SK-N-SH (cell line): ENCODE measurements around the gene HAGHL. TPM values are rescaled to one million over a fixed set of nuclear protein-coding genes. Genes with fewer than 3 reads are reported as not detected.

ENCODE experiments used
- CTCF ChIA-PET: fragments of 300-600, 350-600 bp; formaldehyde crosslinking; extraction: SDS; loops from one replicate; lab custom pipeline; 2021; lab: Yijun Ruan, JAX
- POLR2A ChIA-PET: fragments of 350-600 bp; sonication (Branson Sonifier 250); formaldehyde crosslinking; extraction: SDS; loops from one replicate; lab custom pipeline; 2020; ENCODE audit warnings: antibody characterized with exemption, inconsistent platforms; lab: Yijun Ruan, JAX
- DNase-seq: peaks from one replicate; pipeline ENCODE4 v3.0.0; 2012
- H2AFZ ChIP-seq: fragments of 200-600 bp; sonication (generic); 2 replicates; pipeline ENCODE4 v1.8.1; 2016; ENCODE audit warnings: antibody characterized with exemption, mild to moderate bottlenecking, low read depth
- H3F3A ChIP-seq: fragments of 200-600 bp; sonication (generic); replicated peaks from 2 replicates; pipeline ENCODE3; 2016; ENCODE audit warnings: antibody characterized with exemption, mild to moderate bottlenecking; ENCODE audit not compliant: insufficient read depth
- H3K27ac ChIP-seq, 2 experiments: fragments of 200-500 bp in 1 of 2; fragments of 200-600 bp in 1 of 2; sonication (Bioruptor generic) in 1 of 2; sonication (generic), shearing (Covaris generic) in 1 of 2; 2 replicates each; pipeline versions ENCODE4 v1.5.1 to v1.6.1; 2014 to 2016; ENCODE audit warnings: low read depth in 2 of 2, inconsistent platforms in 1 of 2, low read length in 1 of 2, mild to moderate bottlenecking in 1 of 2, mixed read lengths in 1 of 2
- H3K27me3 ChIP-seq: fragments of 200-600 bp; sonication (generic), shearing (Covaris generic); 2 replicates; pipeline ENCODE4 v1.6.1; 2016; ENCODE audit warnings: mixed run types; ENCODE audit not compliant: insufficient read depth
- H3K36me3 ChIP-seq, 2 experiments: fragments of 200-500 bp in 1 of 2; fragments of 200-600 bp in 1 of 2; sonication (Bioruptor generic) in 1 of 2; sonication (generic) in 1 of 2; replicated peaks in 1 of 2; 2 replicates each; pipeline versions ENCODE3 to v1.5.1; 2014 to 2016; ENCODE audit warnings: low read length in 1 of 2, mild to moderate bottlenecking in 1 of 2; ENCODE audit not compliant: insufficient read depth in 2 of 2, control insufficient read depth in 1 of 2
- H3K4me1 ChIP-seq, 2 experiments: fragments of 200-500 bp in 1 of 2; fragments of 200-600 bp in 1 of 2; sonication (Bioruptor generic) in 1 of 2; sonication (generic), shearing (Covaris generic) in 1 of 2; 2 replicates each; pipeline versions ENCODE4 v1.5.1 to v1.6.1; 2014 to 2016; ENCODE audit warnings: low read depth in 1 of 2, low read length in 1 of 2, mixed run types in 1 of 2; ENCODE audit not compliant: insufficient read depth in 2 of 2, control insufficient read depth in 1 of 2
- H3K4me2 ChIP-seq: fragments of 200-600 bp; sonication (generic), shearing (Covaris generic); 2 replicates; pipeline ENCODE4 v1.6.1; 2017; ENCODE audit warnings: mixed run types
- H3K4me3 ChIP-seq, 2 experiments: fragments of 200-500 bp in 1 of 2; fragments of 200-600 bp in 1 of 2; sonication (Bioruptor generic) in 1 of 2; sonication (generic), shearing (Covaris generic) in 1 of 2; 2 replicates each; pipeline versions ENCODE4 v1.5.1 to v1.8.1; 2014 to 2016; ENCODE audit warnings: low read depth in 2 of 2, inconsistent platforms in 1 of 2, low read length in 1 of 2, mild to moderate bottlenecking in 1 of 2, mixed read lengths in 1 of 2, moderate library complexity in 1 of 2
- H3K79me2 ChIP-seq: fragments of 200-600 bp; sonication (generic); 2 replicates; pipeline ENCODE4 v1.8.1; 2017; ENCODE audit warnings: mild to moderate bottlenecking; ENCODE audit not compliant: insufficient read depth
- H3K9ac ChIP-seq: fragments of 200-600 bp; sonication (generic); 2 replicates; pipeline ENCODE4 v1.6.1; 2017; ENCODE audit warnings: mixed run types
- H3K9me2 ChIP-seq: fragments of 200-600 bp; sonication (generic); 2 replicates; pipeline ENCODE4 v1.6.1; 2017; ENCODE audit warnings: mixed run types
- H3K9me3 ChIP-seq: fragments of 200-600 bp; sonication (generic); 2 replicates; pipeline ENCODE4 v1.6.1; 2017; ENCODE audit warnings: mixed run types, mild to moderate bottlenecking, moderate library complexity
- H4K20me1 ChIP-seq: fragments of 200-600 bp; sonication (generic); 2 replicates; pipeline ENCODE4 v1.6.1; 2017; ENCODE audit warnings: mild to moderate bottlenecking, mixed run types; ENCODE audit not compliant: insufficient read depth
- EP300 ChIP-seq, 2 experiments: IDR thresholded peaks; 2 replicates each; pipeline versions ENCODE4 v1.4.0 to v1.6.1; 2012; ENCODE audit warnings: borderline replicate concordance in 1 of 2, low read depth in 1 of 2, low read length in 1 of 2
- FOSL2 ChIP-seq: IDR thresholded peaks from 2 replicates; pipeline ENCODE4 v1.4.0; 2012; ENCODE audit warnings: low read depth, mild to moderate bottlenecking, moderate library complexity, borderline replicate concordance
- FOXM1 ChIP-seq: IDR thresholded peaks from 2 replicates; pipeline ENCODE4 v1.4.0; 2012; ENCODE audit warnings: low read depth, mild to moderate bottlenecking
- GABPA ChIP-seq: IDR thresholded peaks from 2 replicates; pipeline ENCODE4 v1.4.0; 2012; ENCODE audit warnings: low read depth, mild to moderate bottlenecking
- GATA2 ChIP-seq: sonication (generic); formaldehyde crosslinking; IDR thresholded peaks from 2 replicates; pipeline ENCODE4 v1.5.0; 2020; ENCODE audit warnings: mild to moderate bottlenecking, missing genetic modification reagents
- IRF3 ChIP-seq: fragments of 150-350 bp; IDR thresholded peaks from 2 replicates; pipeline ENCODE4 v1.6.1; 2016; ENCODE audit warnings: mild to moderate bottlenecking, low read depth, low read length
- NFIC ChIP-seq: IDR thresholded peaks from 2 replicates; pipeline ENCODE4 v1.4.0; 2012; ENCODE audit warnings: borderline replicate concordance
- NRF1 ChIP-seq: IDR thresholded peaks from 2 replicates; pipeline ENCODE4 v1.6.1; 2012; ENCODE audit warnings: low read depth, mild to moderate bottlenecking, low read length
- PBX3 ChIP-seq: IDR thresholded peaks from 2 replicates; pipeline ENCODE4; 2012
- RCOR1 ChIP-seq: fragments of 150-350 bp; IDR thresholded peaks from 2 replicates; pipeline ENCODE4 v1.6.1; 2017; ENCODE audit warnings: antibody characterized with exemption, low read length
- RFX5 ChIP-seq: IDR thresholded peaks from 2 replicates; pipeline ENCODE4 v1.6.1; 2012; ENCODE audit warnings: mild to moderate bottlenecking, improper control_type of control experiment, low read length
- TAF1 ChIP-seq: IDR thresholded peaks from 2 replicates; pipeline ENCODE4 v1.6.1; 2012; ENCODE audit warnings: low read depth, mild to moderate bottlenecking, low read length, moderate library complexity, borderline replicate concordance
- TCF12 ChIP-seq: IDR thresholded peaks from 2 replicates; pipeline ENCODE4 v1.4.0; 2012
- TEAD4 ChIP-seq: IDR thresholded peaks from 2 replicates; pipeline ENCODE4 v1.4.0; 2012; ENCODE audit warnings: mild to moderate bottlenecking, borderline replicate concordance; ENCODE audit not compliant: insufficient read depth
- USF1 ChIP-seq: IDR thresholded peaks from 2 replicates; pipeline ENCODE4 v1.4.0; 2012; ENCODE audit warnings: low read depth, borderline replicate concordance
- ZBTB33 ChIP-seq: IDR thresholded peaks from 2 replicates; pipeline ENCODE4 v1.4.0; 2012; ENCODE audit warnings: low read depth, borderline replicate concordance
- WGBS: methylation state at CpG from one replicate; pipeline ENCODE4 v1.1.6; 2017; ENCODE audit warnings: low lambda C conversion rate; 5-methylcytosine and 5-hydroxymethylcytosine counted together
- polyA plus RNA-seq, 3 experiments: library from polyadenylated mRNA; depleted of rRNA; stranded (reverse); fragments of >200 nt; gene quantifications; 2 replicates each; pipeline ENCODE4 v1.2.3, GENCODE V29; 2012

Gene HAGHL
- polyA plus RNA-seq, 1 of the 3 experiments (the other 2 are of a cell fraction), result 65.5 TPM

- ChIA-PET POLR2A (interaction anchor here (0.8 to 1.4 kb wide), 3 partner anchors 11 to 17 kb away, joined by 3 to 4 read pairs (median 3); no protein-coding TSS in a partner anchor), CTCF (interaction anchor here (1.3 to 22.4 kb wide), 5 partner anchors 5 to 62 kb away, joined by 7 to 358 read pairs (median 35); partner anchors contain the start of genes ANTKMT, CCDC78, CIAO3 and FBXL16)
Observed at GRCh38 chr16:723695-724094, 3.2 kb upstream of the HAGHL start.

More at GRCh38 chr16:723695-724094, 3.2 kb upstream of the HAGHL start:
- Histone ChIP-seq H3K9ac (no peak overlapping the region), H3K36me3 (peaks cover 0 to 2% of the 10 kb centered on the region in 2 experiments), H3K9me2 (no peaks in the 10 kb centered on the region), H4K20me1 (0 out of 2 replicates have a peak, but pooled peaks cover 14% of the 10 kb centered on the region), H2AFZ (no peak overlapping the region), H3K4me1 (peaks cover 8 to 37% of the 10 kb centered on the region in 2 experiments; a peak in 3 of 4 replicates), H3F3A (peaks cover 31% of the 10 kb centered on the region), H3K27me3 (no peaks in the 10 kb centered on the region), H3K4me3 (no peak overlapping the region), H3K79me2 (no peaks in the 10 kb centered on the region; the same call in 1 of the 2 replicates), H3K4me2 (no peak overlapping the region), H3K9me3 (no peaks in the 10 kb centered on the region), H3K27ac (no peak overlapping the region)
- 60% methylated on average over 1 of the region's 9 CpGs for WGBS
- no peak for DNase-seq
- TF ChIP-seq GATA2 (no peak), ZBTB33 (no peak), FOSL2 (no peak), NRF1 (no peak), TCF12 (no peak), GABPA (no peak), TEAD4 (no peak), USF1 (no peak), FOXM1 (no peak), PBX3 (no peak), RCOR1 (no peak), TAF1 (no peak), IRF3 (no peak), EP300 (IDR thresholded peaks at IDR 0.05; ENCODE audit: borderline replicate concordance in 1 of 2, low read depth in 1 of 2, low read length in 1 of 2) (no peak), RFX5 (no peak), NFIC (no peak)
